SHP77 (cell line): Measurements from ENCODE around the gene PIGO.

Experiments
- DNase-seq, 2 experiments: peaks; one replicate each; lab custom pipeline; 2025; lab: John Stamatoyannopoulos, UW

Gene PIGO

DNA sequence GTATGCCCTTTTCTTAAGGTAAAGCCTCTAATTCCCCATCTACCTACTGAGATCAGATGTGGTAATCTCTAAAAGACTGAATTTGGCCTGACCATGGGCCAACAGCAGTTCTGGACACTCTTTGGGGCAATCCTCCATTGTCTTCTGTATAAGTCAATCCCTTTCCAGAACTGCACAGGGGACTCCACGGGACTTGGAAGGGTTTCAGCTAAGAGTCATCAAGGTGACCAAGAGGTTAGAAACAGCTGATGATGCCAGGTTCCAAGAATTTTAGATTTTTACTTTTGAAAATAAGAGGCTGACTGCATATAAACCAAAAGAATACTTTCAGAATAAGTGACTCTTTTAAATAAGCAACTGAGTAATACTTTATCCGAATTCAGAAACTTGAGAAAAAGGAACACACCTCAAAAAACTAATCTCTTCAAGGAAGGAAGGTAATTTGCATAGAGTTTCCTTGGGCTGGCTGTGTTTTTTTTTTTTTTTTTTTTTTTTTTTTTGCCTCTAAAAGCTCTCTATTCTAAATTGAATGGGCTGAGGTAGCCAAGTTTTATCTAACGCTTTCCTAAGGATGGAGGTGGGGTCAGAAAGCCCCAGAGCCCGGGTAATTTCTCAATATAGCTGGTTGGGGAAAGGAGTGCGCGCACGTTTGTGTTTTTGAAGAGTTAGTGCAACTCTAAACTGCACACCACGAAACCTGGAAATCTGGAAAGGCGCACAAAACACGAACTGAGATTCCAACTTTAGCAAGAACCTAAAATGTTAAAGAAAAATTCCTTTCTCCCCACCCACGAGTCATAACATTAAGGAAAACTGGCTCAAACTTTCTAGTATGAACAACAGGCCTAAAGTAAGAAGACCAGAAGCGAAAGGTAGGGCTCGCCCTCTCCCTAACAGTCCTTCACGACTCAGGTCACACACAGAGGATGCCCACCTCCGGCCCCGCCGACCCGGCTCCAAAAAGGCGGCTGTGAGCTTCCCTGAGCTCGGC, 25.3 kb downstream of the PIGO start:
- DNase-seq: no peak

DNA sequence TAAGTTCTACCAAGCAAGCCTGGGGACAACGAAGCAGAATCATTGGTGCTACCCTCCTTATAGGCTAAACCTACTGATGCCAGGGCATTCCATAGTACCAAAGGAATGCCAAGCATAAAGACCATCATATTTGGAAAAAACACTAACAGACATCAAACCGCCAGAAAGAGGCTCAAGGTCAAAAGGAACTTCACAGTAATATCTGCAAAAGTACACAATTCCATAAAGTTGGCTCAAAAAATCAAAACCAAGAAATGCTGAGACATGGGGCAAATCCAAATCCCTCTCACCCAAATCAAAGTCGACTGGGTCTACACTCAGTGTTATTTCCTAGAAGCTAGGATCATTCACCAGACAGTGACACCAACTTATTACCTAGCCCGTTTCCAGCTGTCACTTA, 27.4 kb downstream of the PIGO start:
- no peak for DNase-seq

DNA sequence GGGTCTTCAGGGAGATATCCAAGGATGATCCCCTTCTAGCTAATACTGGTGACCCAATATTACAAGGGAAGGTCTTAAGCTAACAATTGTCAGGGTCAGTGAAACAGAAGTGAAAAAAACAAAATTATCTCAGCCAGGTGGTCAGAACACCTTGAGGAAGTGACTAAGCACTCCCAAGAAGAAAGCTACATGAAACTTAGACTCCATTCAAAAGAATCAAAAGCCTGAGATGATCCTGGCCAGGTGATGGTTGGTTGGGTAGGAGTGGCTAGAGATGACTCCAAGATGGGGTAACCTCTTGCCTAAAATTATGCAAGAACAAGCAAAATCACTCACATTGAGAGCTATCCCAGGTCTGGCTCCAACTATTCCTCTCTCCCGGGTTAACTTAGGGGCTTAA, 29.3 kb downstream of the PIGO start:
- no peak for DNase-seq

DNA sequence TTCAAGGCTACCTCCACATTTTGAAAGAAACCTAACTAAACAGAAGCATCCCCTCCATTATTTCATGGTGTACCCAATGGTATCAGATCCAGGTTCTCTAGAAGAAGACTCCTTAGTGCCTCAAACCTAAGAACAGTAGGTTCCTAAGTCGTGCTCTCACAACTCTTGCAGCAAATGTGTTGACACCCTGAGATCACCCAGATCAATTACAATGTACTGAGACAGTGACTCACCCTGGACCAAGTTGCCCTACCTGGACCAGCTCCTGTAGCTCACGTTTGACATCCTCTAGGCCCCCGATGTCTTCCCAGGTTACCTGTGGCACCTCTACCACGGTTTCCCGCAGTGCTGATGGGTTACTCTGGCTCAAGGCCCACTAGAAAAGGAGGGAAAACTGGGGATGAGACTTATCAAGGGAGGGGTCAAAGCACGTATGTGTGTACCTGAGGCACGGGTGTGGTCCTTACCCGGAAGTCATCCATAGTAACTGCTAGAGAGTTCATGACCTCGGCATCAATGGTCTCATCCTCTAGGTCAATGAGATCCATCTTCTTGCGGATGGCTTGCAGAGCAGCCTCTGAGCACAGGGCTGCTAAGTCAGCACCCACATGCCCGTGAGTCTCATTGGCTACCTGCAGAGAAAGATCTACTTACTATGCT, 35.7 kb downstream of the PIGO start:
- no peak for DNase-seq

DNA sequence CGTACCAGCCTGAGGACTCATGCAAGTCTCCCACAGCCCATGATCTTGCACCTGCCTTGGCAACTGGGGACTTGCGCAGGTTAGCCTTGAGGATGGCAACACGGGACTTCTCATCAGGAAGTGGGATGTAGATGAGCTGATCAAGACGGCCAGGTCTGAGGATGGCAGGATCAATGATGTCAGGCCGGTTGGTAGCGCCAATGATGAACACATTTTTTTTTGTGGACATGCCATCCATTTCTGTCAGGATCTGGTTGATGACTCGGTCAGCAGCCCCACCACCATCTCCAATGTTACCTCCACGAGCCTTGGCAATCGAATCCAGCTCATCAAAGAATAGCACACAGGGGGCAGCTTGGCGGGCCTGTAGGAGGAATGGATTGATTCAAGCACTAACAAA, 37.0 kb downstream of the PIGO start:
- DNase-seq: no peak

DNA sequence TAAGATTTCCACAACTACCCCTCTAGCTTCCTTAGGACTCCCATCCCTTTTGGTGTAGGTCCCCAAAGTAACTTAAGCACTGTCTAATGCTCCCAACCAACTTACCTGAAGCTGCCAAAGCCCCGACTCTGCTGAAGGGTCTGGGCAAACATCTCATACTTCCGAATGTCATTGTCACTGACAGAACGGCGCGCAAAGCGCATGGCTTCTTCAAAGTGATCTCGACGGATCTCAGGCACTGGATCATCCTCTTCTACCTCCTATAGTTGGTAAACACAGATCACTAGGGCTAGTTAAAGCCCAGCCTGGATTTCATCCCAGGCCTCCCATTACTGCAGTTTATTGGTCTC, 39.1 kb downstream of the PIGO start:
- DNase-seq: no peak

DNA sequence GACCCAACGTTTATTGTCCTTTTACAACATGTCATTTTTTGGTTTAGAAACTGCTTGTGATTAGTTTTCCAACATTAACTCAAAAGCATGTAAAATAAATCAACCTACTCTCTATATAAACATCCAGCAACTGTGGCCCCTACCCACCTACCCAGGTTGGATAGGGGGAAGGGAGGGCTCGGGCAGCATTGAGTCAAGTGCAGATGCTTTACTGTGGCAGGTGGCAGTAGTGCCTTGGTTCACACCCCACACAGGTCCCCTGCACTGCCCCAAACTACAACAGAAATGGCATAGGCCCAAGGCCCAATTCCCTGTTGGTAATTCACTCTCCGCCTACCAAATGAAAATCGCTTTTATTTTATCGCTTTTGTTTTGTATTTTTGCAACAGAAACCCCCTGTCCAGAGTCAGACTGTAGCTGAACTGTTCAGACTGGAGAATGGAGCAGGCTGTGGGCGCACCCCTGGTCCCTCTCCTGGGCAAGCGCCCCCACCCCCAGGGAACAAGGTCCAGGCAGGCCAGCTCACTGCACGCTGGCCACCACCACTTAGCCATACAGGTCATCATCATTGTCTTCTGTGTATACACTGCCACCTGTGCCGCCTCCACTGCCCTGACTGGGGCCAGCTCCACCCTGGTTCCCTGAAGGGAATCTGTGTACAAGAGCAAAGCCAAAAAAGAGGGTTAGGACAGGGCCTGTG, 39.7 kb downstream of the PIGO start:
- no peak for DNase-seq

DNA sequence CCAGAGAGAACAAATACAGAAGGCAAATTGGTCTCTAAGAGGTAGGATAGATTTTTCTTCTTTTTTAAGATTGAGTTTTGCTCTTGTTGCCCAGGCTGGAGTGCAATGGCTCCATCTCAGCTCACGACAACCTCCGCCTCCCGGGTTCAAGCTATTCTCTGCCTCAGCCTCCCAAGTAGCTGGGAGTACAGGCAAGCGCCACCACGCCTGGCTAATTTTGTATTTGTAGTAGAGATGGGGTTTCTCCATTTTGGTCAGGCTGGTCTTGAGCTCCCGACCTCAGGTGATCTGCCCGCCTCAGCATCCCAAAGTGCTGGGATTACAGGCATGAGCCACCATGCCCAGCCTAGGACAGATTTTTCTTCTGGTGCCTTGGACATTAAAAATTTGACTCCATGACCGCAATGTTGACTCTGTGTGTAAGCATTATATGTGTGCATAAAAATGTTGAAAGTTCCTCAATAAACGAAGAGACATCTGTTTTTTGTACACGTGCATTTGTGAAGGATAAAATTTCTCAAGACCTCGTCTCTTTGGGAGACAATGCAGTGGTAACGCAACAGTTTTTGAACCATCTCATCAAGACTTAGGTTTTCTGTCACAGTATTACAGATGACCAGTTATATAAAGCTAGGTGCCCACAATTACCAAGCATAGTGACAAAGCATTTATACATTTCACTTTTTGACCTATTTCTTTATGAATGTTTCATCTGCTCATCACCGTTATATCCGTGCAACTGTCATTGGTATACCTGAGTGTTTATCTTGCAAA, 41.3 kb downstream of the PIGO start:
- no peak for DNase-seq

DNA sequence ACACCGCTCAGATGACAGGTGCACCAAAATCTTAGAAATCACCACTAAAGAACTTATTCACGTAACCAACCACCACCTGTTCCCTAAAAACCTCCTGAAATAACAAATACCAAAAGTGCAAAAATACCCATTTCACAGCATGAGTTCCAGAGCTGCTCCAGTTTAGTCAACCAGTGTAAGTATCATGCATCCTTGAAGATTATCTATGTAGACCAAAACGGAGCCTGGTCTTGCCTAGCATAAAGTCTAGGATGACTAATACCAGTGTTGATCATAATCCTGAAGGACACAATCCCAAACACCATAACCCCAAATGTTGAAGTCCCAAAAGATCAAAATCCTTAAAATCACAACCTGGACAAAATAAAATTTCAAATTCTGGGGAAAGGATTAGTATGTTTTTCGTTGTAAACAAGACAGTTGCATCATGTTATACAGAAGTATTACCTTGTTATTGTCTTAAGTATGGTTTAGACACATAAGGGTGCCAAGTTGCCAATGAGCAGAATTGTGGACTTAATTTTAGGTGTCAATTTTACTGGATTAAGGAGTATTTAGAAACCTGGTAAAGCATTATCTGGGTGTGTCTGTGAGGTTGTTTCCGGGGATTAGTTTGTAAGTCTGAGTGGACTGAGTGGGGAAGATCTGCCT, 42.1 kb downstream of the PIGO start:
- no peak for DNase-seq

DNA sequence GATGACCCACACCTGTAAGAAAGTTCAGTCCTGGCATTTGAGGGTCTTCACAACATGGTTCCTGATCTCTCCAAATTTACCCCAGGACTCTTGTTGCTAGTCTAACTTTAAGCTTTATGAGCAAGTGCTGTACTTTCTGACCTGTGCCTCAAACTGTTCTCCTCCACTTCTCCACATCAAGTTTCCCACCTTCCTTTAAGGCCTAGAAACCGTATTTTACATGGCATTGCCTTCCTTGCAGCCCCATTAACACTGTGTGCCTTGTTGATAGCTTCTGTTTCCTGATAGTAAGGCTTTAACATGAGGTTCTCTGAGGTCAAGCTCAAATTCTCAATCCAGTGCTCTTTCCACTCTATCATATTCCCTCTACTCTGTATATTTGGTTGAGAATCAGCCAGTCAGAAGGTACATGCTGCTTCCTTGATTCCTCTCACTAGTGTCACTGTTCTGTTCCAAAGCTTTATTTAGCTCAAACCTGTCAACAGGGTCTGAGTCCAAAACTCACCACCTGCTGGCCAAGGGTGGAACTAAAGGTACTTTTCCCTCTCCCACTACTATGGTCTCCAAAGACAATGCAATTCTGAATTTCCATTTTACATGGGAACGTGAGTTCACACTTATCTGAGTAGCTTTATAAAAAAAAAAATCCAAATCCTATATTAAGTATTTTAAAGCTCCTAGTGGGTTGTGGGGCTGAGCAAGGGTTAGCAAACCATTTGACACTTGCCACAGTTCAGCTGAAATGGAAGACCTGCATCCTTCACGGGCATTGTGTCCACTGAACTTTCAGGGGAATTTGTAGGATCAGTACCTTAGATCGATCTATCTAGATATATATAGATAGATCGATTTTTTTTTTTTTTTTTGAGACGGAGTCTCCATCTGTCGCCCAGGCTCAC, 45.1 kb downstream of the PIGO start:
- DNase-seq: peak in 1 of 2 experiments; percentile 18

DNA sequence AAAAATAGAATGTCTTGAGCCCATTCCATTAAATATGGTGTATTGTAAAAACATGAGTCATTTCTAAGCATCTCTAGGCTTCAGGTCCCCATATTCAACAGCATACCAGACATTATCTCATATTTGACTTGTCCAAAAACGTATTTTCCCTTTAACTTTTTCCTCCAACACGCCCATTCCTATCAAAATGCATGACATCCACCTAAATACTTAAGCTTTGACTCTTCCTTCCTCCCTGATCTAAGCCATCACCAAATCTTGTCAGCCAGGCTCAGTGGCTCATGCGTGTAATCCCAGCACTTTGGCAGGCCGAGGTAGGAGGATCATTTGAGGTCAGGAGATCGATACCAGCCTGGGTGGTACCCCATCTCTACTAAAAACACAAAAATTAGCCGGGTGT, 47.9 kb downstream of the PIGO start:
- no peak for DNase-seq

DNA sequence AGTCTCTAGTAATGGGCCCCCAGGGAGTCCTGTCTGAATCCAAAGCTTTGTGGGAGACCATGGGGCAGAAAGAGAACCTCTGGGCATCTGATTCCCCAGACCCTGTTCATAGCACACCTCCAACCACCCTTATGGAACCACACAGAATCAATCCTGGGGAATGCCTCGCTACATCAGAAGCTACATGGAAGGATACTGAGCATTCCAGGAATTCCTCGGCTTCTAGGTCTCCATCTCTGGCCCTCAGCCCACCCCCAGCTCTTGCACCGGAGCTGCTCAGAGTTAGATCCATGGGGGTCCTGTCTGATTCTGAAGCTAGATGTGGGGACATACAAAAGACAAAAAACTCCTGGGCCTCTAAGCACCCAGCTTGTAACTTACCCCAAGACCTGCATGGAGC, 52.3 kb downstream of the PIGO start:
- DNase-seq: no peak

DNA sequence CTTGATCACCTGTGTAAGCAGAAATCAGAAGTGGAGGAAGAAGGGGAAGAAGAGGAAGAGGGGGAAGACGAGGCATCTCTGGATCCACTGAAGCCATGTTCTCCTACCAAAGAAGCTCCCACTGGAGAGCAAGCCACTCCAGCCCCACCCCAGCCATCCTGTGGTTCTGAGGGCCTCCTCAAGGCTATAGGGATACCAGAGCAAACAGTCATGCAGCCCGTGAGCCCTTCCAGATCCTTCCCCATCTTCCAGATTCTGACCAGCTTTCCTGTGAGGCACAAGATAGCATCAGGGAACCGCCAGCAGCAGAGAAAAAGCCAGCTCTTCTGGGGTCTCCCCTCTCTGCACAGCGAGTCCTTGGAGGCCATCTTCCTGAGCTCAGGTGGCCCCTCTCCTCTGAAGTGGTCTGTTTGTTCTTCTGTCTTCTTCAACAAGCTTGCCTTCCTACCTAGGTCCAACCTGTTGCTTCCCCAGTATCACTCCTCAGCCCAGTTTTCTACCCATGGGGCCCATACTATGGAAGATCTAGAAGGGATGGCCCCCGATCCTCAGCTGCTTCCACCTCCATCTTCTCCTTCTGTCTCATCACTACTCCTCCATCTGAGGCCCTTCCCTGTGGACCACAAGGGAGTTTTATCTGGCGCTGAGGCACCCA, 53.4 kb downstream of the PIGO start:
- no peak for DNase-seq

DNA sequence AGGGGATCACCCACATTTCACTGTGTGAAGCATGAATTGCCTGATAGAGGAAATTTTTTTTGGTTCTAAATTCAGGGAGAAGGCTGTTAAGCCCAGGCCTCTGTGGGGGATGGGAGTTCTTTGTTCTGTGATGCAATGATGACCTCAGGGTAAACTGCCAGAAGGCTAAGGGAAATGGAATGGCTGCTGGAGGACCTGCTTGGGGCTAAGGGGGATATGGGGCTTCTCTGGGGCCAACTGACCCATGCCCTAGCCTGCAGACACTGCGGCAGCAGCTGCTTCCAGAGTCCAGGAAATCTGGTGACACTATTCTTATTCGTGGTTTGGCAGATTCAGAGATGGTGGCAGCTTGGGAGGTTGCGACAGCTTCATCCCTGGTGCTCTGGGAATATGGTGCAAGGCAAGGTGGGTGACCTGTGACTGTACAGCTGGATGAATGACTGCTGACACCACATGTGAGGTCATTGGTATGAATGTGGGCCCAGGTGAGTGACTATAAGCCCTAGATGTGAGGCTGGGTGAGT, 54.2 kb downstream of the PIGO start:
- DNase-seq: no peak
